Measurements from ENCODE around the gene IL12RB1.
"Not testable (repeated sequence)": the region's sequence is repeated elsewhere in the genome, so short reads cannot be mapped to it uniquely, and the experiment has no call there.

The IL12RB1 gene

DNA sequence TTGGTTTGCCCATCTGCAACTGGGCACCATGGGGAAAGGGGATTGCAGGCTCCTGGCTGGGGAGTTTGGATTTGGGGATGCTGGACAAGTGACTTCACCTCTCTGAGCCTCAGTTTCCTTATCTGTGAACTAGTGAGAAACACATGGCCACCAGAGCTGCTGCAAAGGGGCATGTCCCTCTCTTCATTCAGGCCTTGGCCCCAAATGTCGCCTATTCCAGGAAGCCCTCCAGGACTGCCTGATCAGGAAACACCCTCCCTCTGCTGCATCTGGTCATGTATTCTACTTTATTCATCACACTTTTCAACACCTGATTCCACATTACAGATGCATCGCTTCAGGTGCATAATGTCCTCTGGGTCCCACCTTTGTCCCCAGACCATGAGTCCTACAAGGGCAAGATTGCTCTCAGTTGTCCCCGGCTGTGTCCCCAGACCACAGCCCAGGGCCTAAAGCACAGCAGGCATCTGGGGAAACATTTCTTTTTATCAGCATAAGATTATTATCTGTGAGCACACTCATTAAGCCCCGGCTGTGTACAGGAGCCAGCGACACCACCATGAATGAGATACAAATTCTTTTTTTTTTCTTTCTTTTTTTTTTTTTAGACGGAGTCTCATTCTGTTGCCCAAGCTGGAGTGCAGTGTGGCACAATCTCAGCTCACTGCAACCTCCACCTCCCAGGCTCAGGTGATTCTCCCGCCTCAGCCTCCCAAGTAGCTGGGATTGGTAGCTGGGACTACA lies 41.3 kb downstream of the IL12RB1 start:
- TF ChIP-seq, protein P1, sequence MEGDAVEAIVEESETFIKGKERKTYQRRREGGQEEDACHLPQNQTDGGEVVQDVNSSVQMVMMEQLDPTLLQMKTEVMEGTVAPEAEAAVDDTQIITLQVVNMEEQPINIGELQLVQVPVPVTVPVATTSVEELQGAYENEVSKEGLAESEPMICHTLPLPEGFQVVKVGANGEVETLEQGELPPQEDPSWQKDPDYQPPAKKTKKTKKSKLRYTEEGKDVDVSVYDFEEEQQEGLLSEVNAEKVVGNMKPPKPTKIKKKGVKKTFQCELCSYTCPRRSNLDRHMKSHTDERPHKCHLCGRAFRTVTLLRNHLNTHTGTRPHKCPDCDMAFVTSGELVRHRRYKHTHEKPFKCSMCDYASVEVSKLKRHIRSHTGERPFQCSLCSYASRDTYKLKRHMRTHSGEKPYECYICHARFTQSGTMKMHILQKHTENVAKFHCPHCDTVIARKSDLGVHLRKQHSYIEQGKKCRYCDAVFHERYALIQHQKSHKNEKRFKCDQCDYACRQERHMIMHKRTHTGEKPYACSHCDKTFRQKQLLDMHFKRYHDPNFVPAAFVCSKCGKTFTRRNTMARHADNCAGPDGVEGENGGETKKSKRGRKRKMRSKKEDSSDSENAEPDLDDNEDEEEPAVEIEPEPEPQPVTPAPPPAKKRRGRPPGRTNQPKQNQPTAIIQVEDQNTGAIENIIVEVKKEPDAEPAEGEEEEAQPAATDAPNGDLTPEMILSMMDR (IDR thresholded peaks at IDR 0.05; ENCODE audit: low read depth, low read length): no peak
- H3K4me3 ChIP-seq (ENCODE audit: low read depth, low read length): peak overlapping the region; percentile 9
- DNase-seq (ENCODE audit: low read depth, low spot score): no peak
- in situ Hi-C loops (cut with HindIII; ENCODE audit: low sequenced_read_pairs): no loop called here

DNA sequence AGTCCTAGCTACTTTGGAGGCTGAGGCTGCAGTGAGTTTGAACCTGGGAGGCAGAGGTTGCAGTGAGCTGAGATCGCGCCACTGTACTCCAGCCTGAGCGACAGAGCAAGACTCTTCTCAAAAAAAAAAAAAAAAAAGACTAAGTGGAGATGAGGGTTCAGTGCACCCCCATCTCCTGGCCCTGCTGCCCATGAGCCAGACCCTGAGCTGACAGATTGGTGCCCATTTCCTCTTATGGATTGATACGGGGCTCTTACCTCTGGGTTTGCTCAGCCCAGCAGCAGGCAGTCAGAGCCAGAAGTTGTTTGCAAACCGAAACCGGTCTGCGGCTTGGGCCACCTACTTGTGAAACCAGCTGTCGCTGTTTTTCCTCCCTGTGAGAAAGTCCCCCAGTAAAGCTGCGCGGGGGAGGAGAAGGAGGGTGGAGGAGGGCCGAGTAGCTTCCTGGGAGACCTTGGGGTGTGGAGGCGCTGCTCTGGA lies 41.9 kb downstream of the IL12RB1 start:
- TF ChIP-seq, protein P1 (IDR thresholded peaks at IDR 0.05; ENCODE audit: low read depth, low read length): no peak
- DNase-seq (ENCODE audit: low read depth, low spot score): peak; percentile 65
- peak overlapping the region; percentile 9 for H3K4me3 ChIP-seq (ENCODE audit: low read depth, low read length)
- in situ Hi-C loops (cut with HindIII; ENCODE audit: low sequenced_read_pairs): no loop called here

DNA sequence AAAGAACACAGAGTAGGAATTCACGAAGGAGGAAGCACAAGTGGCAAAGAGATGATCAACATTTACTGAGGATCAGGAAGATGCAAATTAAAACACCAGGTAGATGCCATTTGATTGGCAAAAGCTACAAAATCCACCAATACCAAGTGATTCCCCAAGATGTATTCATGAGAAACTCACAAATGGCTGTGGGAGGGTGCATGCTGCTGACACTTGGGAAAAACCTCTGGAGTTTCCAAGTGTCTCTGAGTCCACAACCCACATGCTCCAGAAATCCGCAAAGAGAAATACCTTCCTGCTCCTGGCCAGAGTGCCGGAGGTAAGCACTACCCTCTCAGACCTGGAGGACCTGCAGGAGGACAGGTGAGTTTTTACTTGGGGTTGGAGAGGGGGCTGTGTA lies 43.1 kb downstream of the IL12RB1 start:
- no peak for DNase-seq (ENCODE audit: low read depth, low spot score)
- H3K4me3 ChIP-seq (ENCODE audit: low read depth, low read length): no peak overlapping the region
- in situ Hi-C loops (cut with HindIII; ENCODE audit: low sequenced_read_pairs): no loop called here
- TF ChIP-seq, protein P1 (IDR thresholded peaks at IDR 0.05; ENCODE audit: low read depth, low read length): no peak

DNA sequence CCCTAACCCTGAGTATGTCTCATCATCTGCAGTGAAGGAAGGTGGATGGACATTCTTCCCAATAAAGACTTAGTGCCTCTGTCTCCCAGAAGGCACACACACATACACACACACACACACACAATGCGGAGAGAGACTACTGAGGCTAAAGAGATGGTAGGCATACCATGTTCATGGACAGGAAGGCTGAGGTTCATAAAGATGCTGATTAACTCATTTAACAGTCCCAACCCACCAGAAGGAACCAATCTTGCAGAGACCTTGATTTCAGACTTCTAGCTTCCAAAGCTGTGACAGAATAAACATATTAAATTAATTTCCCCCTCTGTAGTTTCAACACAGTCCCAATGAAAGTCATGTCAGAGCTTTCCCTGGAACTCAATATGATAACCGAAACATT lies 45.7 kb downstream of the IL12RB1 start:
- no peak overlapping the region for H3K4me3 ChIP-seq (ENCODE audit: low read depth, low read length)
- TF ChIP-seq, protein P1 (IDR thresholded peaks at IDR 0.05; ENCODE audit: low read depth, low read length): no peak
- in situ Hi-C loops (cut with HindIII; ENCODE audit: low sequenced_read_pairs): no loop called here
- DNase-seq (ENCODE audit: low read depth, low spot score): no peak

DNA sequence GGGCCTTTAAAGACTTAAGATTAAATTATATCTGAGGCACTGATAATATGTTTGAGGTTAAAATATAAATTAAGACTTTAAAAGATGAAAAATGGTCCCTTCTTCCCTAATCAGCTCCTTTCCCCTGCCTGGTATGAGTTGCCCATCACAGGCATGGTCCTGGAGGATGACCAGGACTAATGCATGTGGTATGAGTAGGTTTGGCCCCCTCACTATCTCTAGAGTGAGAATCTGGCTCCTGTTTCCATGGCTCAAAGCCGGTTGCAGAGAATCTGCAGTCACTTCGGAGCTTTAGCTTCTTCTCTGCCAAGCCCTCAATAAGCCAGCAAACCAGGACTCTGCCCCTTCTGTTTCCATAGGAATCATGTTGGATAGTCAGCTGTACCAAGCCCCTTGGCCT lies 54.6 kb downstream of the IL12RB1 start:
- in situ Hi-C loops (cut with HindIII; ENCODE audit: low sequenced_read_pairs): not testable (repeated sequence)

DNA sequence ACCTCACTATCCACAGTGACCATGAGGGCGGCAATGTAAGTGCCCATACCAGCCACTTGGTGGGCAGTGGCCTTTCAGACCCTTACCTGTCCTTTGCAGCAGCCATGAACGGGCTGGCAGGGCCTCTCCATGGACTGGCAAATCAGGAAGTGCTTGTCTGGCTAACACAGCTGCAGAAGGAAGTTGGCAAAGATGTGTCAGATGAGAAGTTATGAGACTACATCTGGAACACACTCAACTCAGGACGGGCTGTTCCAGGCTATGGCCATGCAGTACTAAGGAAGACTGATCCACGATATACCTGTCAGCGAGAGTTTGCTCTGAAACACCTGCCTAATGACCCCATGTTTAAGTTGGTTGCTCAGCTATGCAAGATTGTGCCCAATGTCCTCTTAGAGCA lies 55.3 kb downstream of the IL12RB1 start:
- in situ Hi-C loops (cut with HindIII; ENCODE audit: low sequenced_read_pairs); H3K4me3 ChIP-seq (ENCODE audit: low read depth, low read length); DNase-seq (ENCODE audit: low read depth, low spot score): not testable (repeated sequence)

More for the DNA sequence above, 54.6 kb downstream of the IL12RB1 start:
- not testable (repeated sequence) for H3K4me3 ChIP-seq (ENCODE audit: low read depth, low read length); DNase-seq (ENCODE audit: low read depth, low spot score)

DNA sequence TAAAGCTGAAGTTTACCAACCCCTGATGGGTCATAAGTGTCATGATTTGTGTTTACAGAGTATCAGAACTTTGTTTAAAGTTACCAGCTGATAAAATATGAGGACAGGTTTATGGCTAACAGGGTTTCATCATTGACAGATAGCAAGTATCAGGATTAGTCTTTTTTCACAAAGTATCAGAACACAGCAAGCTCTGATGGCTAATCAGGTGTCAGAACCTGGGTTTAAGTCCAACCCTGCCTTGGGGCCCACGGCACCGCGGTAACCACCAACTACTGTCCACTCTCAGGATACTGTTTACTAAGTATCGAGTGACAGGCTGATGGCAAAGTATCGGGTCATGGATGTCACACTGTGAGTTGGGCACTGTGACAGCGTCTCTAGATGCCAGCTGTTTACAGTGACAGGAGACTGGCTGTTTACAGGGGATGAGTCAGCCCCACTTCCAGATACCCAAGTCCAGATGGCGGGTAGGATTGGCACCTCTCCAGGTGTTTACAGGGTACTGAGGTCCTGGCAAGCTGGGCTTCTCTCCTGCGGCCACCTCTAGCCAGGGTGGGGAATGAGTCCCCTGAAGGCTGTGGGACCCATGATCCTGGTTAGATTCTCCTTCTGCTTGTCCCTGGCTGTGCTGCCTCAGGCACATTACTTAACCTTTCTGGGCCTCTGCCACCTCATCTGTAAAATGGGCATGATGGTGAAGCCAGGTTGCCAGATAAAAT lies 57.0 kb downstream of the IL12RB1 start:
- in situ Hi-C loops (cut with HindIII; ENCODE audit: low sequenced_read_pairs): no loop called here
- TF ChIP-seq, protein P1 (IDR thresholded peaks at IDR 0.05; ENCODE audit: low read depth, low read length): no peak
- no peak overlapping the region for H3K4me3 ChIP-seq (ENCODE audit: low read depth, low read length)
- DNase-seq (ENCODE audit: low read depth, low spot score): no peak

Measured in astrocyte of the spinal cord (primary cell).